H1 (cell line): Measurements from ENCODE around the gene SLN. TPM values are rescaled to one million over a fixed set of nuclear protein-coding genes. Genes with fewer than 3 reads are reported as not detected.

Source experiments
- CHD2 ChIP-seq: IDR thresholded peaks from 2 replicates; pipeline ENCODE4 v1.6.1; 2012; ENCODE audit warnings: low read length, improper control_type of control experiment
- POU5F1 ChIP-seq: IDR thresholded peaks from 2 replicates; pipeline ENCODE4 v1.6.1; 2011; ENCODE audit warnings: low read depth, mild to moderate bottlenecking, low read length, moderate library complexity
- RXRA ChIP-seq: IDR thresholded peaks from 2 replicates; pipeline ENCODE4 v1.6.1; 2011; ENCODE audit warnings: low read depth, mild to moderate bottlenecking, low read length, moderate library complexity; ENCODE audit not compliant: insufficient read depth
- SIN3A ChIP-seq, 2 experiments: IDR thresholded peaks in 1 of 2; conservative IDR thresholded peaks in 1 of 2; 2 replicates each; pipeline ENCODE4 v1.6.1; 2011 to 2012; ENCODE audit warnings: low read length in 2 of 2, improper control_type of control experiment in 1 of 2, low read depth in 1 of 2, mild to moderate bottlenecking in 1 of 2
- TBP ChIP-seq: IDR thresholded peaks from 2 replicates; pipeline ENCODE4 v1.6.1; 2011; ENCODE audit warnings: low read depth, low read length, improper control_type of control experiment
- polyA plus RNA-seq, 7 experiments: library from polyadenylated mRNA; depleted of rRNA in 3 of 7; stranded (reverse) in 5 of 7; unstranded in 2 of 7; fragments of >200 nt in 5 of 7; fragments of 200-250 nt in 2 of 7; gene quantifications; 1 replicate in 5 of 7; 2 replicates in 1 of 7; 4 replicates in 1 of 7; pipeline versions ENCODE4 v1.2.1 to v1.2.3, GENCODE V29; 2011 to 2013; ENCODE audit warnings: missing spikeins in 2 of 7, mixed read lengths in 2 of 7
- total RNA-seq: library from RNA; stranded (reverse); fragmentation: NEBNext Ultra II Directional; extraction: Animal tissue kit (Norgen Biotek cat#: 25700); gene quantifications from 2 replicates; pipeline ENCODE4 v1.2.1, GENCODE V29; 2021

SLN gene
- total and polyA plus RNA-seq, 2 of the 8 experiments (the other 6 are each of a cell fraction or from before 2014, with no cell fraction given) = not detected

GRCh38 chr11:107683061-107683460 is 28.8 kb downstream of the SLN start (continued):
- TF ChIP-seq SIN3A (conservative IDR thresholded peaks at IDR 0.05 in 1 of 2, IDR thresholded peaks at IDR 0.05 in 1 of 2; ENCODE audit: low read depth in 1 of 2, low read length in 2 of 2) = no peak
- no peak for TF ChIP-seq CHD2
- TF ChIP-seq TBP = no peak
- no peak for TF ChIP-seq RXRA
- no peak for TF ChIP-seq POU5F1
- TF ChIP-seq, all 59 proteins: peak for 0
